GM23338 (cell line): ENCODE results near the gene RGS17. TPM values are rescaled to one million over a fixed set of nuclear protein-coding genes. Genes with fewer than 3 reads are reported as not detected.

Source experiments
- REST ChIP-seq: IDR thresholded peaks from one replicate; pipeline ENCODE4 v1.6.1; 2018; ENCODE audit warnings: antibody characterized with exemption; ENCODE audit not compliant: unreplicated experiment
- ZNF331 ChIP-seq: fragments of 250-450 bp; sonication (Bioruptor Pico); IDR thresholded peaks from 2 replicates; pipeline ENCODE4 v1.5.0; 2020; ENCODE audit warnings: low read depth, mild to moderate bottlenecking, moderate library complexity
- ZNF462 ChIP-seq: fragments of 250-450 bp; sonication (Bioruptor Pico); IDR thresholded peaks from 2 replicates; pipeline ENCODE4 v1.5.0; 2020; ENCODE audit warnings: mild to moderate bottlenecking, moderate library complexity
- polyA plus RNA-seq: library from polyadenylated mRNA; unstranded; fragments of >200 nt; fragmentation: Nextera tagmentation; extraction: Ambion mirVana; gene quantifications from 2 replicates; pipeline ENCODE4 v1.2.1, GENCODE V29; 2016
- total RNA-seq: library from RNA; depleted of rRNA; stranded (reverse); fragments of >200 nt; shearing (Covaris generic); gene quantifications from 2 replicates; pipeline ENCODE4 v1.2.3, GENCODE V29; 2014

Gene RGS17
- total and polyA plus RNA-seq, 2 experiments from 2014 or later, result 12.1 to 12.3 TPM

- TF ChIP-seq ZNF462 (CRISPR knock-in tag) (no peak), ZNF331 (CRISPR knock-in tag) (no peak), REST (no peak)
These were observed 147.2 kb downstream of the RGS17 start (continued) for GRCh38 chr6:152983637-152984512.
